Measurements from ENCODE around the gene WDR12. TPM values are rescaled to one million over a fixed set of nuclear protein-coding genes. Genes with fewer than 3 reads are reported as not detected.

The WDR12 gene
- total RNA-seq, 2 experiments from 2014 or later: 38.4 to 91.4 TPM

DNA sequence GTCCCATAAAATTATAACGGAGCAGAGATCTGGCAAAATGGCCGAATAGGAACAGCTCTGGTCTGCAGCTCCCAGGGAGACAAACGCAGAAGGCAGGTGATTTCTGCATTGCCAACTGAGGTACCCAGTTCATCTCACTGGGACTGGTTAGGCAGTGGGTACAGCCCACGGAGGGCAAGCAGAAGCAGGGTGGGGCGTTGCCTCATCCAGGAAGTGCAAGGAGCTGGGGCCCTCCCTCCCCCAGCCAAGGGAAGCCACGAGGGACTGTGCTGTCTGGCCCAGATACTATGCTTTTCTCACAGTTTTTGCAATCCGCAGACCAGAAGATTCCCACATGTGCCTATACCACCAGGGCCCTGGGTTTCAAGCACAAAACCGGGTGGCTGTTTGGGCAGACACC is 62.7 kb downstream of the WDR12 start:
- Histone ChIP-seq H3K4me2 (ENCODE audit: low read length) (no peak overlapping the region), H3K79me2 (ENCODE audit: insufficient read depth, low read depth, low read length) (no peaks in the 10 kb centered on the region), H3K4me1 (ENCODE audit: insufficient read depth, low read length, poor library complexity, severe bottlenecking) (no peaks in the 10 kb centered on the region), H2AFZ (ENCODE audit: low read length) (no peak overlapping the region), H3K9me2 (ENCODE audit: insufficient read depth, low read length) (no peaks in the 10 kb centered on the region), H3K36me3 (ENCODE audit: insufficient read depth, low read length) (no peaks in the 10 kb centered on the region), H3K4me3 (ENCODE audit: low read depth, low read length, poor library complexity, severe bottlenecking) (no peak overlapping the region), H3K27ac (ENCODE audit: low read depth, low read length, poor library complexity, severe bottlenecking) (no peak overlapping the region), H4K20me1 (ENCODE audit: insufficient read depth, low read length) (no peaks in the 10 kb centered on the region), H3K9me3 (ENCODE audit: low read length) (no peaks in the 10 kb centered on the region)
- TF ChIP-seq EZH2phosphoT487 (IDR thresholded peaks at IDR 0.05; ENCODE audit: borderline replicate concordance, low read depth, low read length) (no peak), CTCF (conservative IDR thresholded peaks at IDR 0.05; ENCODE audit: low read length) (no peak)
- DNase-seq (ENCODE audit: low spot score): no peak
- ChIA-PET CTCF (ENCODE audit: unreplicated experiment) (no interaction called here), POLR2A (interaction anchor here (0.6 kb wide), 3 partner anchors 9 to 1015 kb away, joined by 3 to 6 read pairs (median 3); no protein-coding TSS in a partner anchor)
- no TSS peak for BruUV-seq (replicated peaks)
- intact Hi-C loops (cut with micrococcal nuclease; ENCODE audit: unreplicated experiment): no loop called here

GRCh38 chr2:202847693-202848524 is 63.6 kb downstream of the WDR12 start:
- H3K4me2 ChIP-seq (ENCODE audit: low read length): no peak overlapping the region
- H3K79me2 ChIP-seq (ENCODE audit: insufficient read depth, low read depth, low read length): no peaks in the 10 kb centered on the region
- BruUV-seq (replicated peaks): no TSS peak
- H3K4me1 ChIP-seq (ENCODE audit: insufficient read depth, low read length, poor library complexity, severe bottlenecking): no peaks in the 10 kb centered on the region
- no peak overlapping the region for H3K27ac ChIP-seq (ENCODE audit: low read depth, low read length, poor library complexity, severe bottlenecking)
- POLR2A ChIA-PET: interaction anchor here (0.9 kb wide), 1 partner anchor 131 kb away, joined by 3 read pairs; no protein-coding TSS in a partner anchor
- no peak for DNase-seq (ENCODE audit: low spot score)
- intact Hi-C loops (cut with micrococcal nuclease; ENCODE audit: unreplicated experiment): no loop called here
- H4K20me1 ChIP-seq (ENCODE audit: insufficient read depth, low read length): no peaks in the 10 kb centered on the region
- no peaks in the 10 kb centered on the region for H3K36me3 ChIP-seq (ENCODE audit: insufficient read depth, low read length)
- no peaks in the 10 kb centered on the region for H3K9me2 ChIP-seq (ENCODE audit: insufficient read depth, low read length)
- no peak overlapping the region for H2AFZ ChIP-seq (ENCODE audit: low read length)
- CTCF ChIA-PET (ENCODE audit: unreplicated experiment): no interaction called here
- no peaks in the 10 kb centered on the region for H3K9me3 ChIP-seq (ENCODE audit: low read length)
- H3K4me3 ChIP-seq (ENCODE audit: low read depth, low read length, poor library complexity, severe bottlenecking): no peak overlapping the region
- TF ChIP-seq EZH2phosphoT487 (IDR thresholded peaks at IDR 0.05; ENCODE audit: borderline replicate concordance, low read depth, low read length): no peak
- no peak for TF ChIP-seq CTCF (conservative IDR thresholded peaks at IDR 0.05; ENCODE audit: low read length)

- Histone ChIP-seq H3K4me3 (ENCODE audit: low read depth, low read length, poor library complexity, severe bottlenecking) (no peak overlapping the region), H3K27ac (ENCODE audit: low read depth, low read length, poor library complexity, severe bottlenecking) (no peak overlapping the region), H3K36me3 (ENCODE audit: insufficient read depth, low read length) (no peaks in the 10 kb centered on the region), H3K79me2 (ENCODE audit: insufficient read depth, low read depth, low read length) (no peaks in the 10 kb centered on the region), H3K4me2 (ENCODE audit: low read length) (no peak overlapping the region), H2AFZ (ENCODE audit: low read length) (no peak overlapping the region), H3K9me2 (ENCODE audit: insufficient read depth, low read length) (no peaks in the 10 kb centered on the region), H4K20me1 (ENCODE audit: insufficient read depth, low read length) (no peaks in the 10 kb centered on the region), H3K4me1 (ENCODE audit: insufficient read depth, low read length, poor library complexity, severe bottlenecking) (no peaks in the 10 kb centered on the region), H3K9me3 (ENCODE audit: low read length) (peaks cover 7% of the 10 kb centered on the region; the same call in 1 of the 2 replicates)
- CTCF ChIA-PET (ENCODE audit: unreplicated experiment): no interaction called here
- intact Hi-C loops (cut with micrococcal nuclease; ENCODE audit: unreplicated experiment): no loop called here
- BruUV-seq (replicated peaks): no TSS peak
- POLR2A ChIA-PET: interaction anchor here (0.5 to 2.0 kb wide), 2 partner anchors 28 to 358 kb away, joined by 3 to 4 read pairs; no protein-coding TSS in a partner anchor
- DNase-seq (ENCODE audit: low spot score): no peak
- TF ChIP-seq EZH2phosphoT487 (IDR thresholded peaks at IDR 0.05; ENCODE audit: borderline replicate concordance, low read depth, low read length) (no peak), CTCF (conservative IDR thresholded peaks at IDR 0.05; ENCODE audit: low read length) (no peak)
Measured at GRCh38 chr2:202844656-202845055, 66.8 kb downstream of the WDR12 start.

Measured in OCI-LY7 (cell line).